Type B pancreatic cell (in vitro differentiated cells): ENCODE measurements around the gene CYFIP1. TPM values are rescaled to one million over a fixed set of nuclear protein-coding genes. Genes with fewer than 3 reads are reported as not detected.

Source experiments
- DNase-seq: peaks from one replicate; pipeline ENCODE4 v3.0.0; 2021; ENCODE audit warnings: mixed read lengths; ENCODE audit not compliant: unreplicated experiment; ENCODE audit errors: extremely low spot score
- H3K27ac Mint-ChIP-seq: 2 replicates; pipeline ENCODE4 v1.8.0; 2021; ENCODE audit warnings: mild to moderate bottlenecking, mixed read lengths
- H3K27me3 Mint-ChIP-seq: 2 replicates; pipeline ENCODE4 v1.8.0; 2021; ENCODE audit warnings: mixed read lengths
- H3K36me3 Mint-ChIP-seq: 2 replicates; pipeline ENCODE4 v1.8.0; 2021; ENCODE audit warnings: mixed read lengths
- H3K4me1 Mint-ChIP-seq: one replicate; pipeline ENCODE4 v1.8.0; 2021; ENCODE audit warnings: mixed read lengths; ENCODE audit not compliant: unreplicated experiment
- H3K4me3 Mint-ChIP-seq: 2 replicates; pipeline ENCODE4 v1.8.0; 2021; ENCODE audit warnings: mild to moderate bottlenecking, mixed read lengths
- H3K9me3 Mint-ChIP-seq: 2 replicates; pipeline ENCODE4 v1.8.0; 2021; ENCODE audit warnings: mixed read lengths
- CTCF ChIP-seq: fragments of 200-600 bp; sonication (generic); conservative IDR thresholded peaks from 2 replicates; pipeline ENCODE4 v1.5.0; 2021; ENCODE audit warnings: antibody characterized with exemption, mild to moderate bottlenecking
- total RNA-seq: library from RNA; stranded (reverse); gene quantifications from 2 replicates; pipeline ENCODE4 v1.2.1, GENCODE V29; 2021; ENCODE audit warnings: low replicate concordance

The CYFIP1 gene
- total RNA-seq, 1 donor from 2014 or later = 108 TPM

GRCh38 chr15:22945071-22945470 is 35.1 kb downstream of the CYFIP1 start:
- Mint-ChIP-seq H3K27me3 (no peaks in the 10 kb centered on the region), H3K36me3 (no peaks in the 10 kb centered on the region), H3K27ac (no peak overlapping the region), H3K9me3 (no peaks in the 10 kb centered on the region), H3K4me3 (no peak overlapping the region), H3K4me1 (peaks cover 17% of the 10 kb centered on the region)
- no peak for DNase-seq
- no peak for TF ChIP-seq CTCF

DNA sequence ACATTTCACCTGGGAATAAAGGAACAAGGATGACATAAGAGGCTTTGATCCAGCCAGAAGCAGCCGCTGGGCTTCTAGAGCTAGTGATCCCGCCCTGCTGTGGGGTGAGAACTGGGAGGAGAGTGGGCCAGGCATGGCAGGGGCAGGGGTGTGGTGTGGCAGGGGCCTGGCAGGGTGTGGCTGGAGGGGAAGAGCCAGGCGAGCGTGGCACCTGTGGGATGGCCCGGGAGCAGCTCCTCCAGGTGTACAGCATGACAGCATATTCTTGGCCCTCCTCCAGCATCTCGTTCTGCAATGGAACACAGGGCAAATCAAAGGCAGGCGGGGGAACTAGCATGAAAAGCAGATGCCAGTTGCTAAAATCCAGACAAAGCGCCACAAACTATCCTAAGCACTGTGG is 35.5 kb downstream of the CYFIP1 start:
- Mint-ChIP-seq H3K4me1 (peaks cover 15% of the 10 kb centered on the region), H3K27ac (no peak overlapping the region), H3K9me3 (no peaks in the 10 kb centered on the region), H3K36me3 (no peaks in the 10 kb centered on the region), H3K27me3 (no peaks in the 10 kb centered on the region), H3K4me3 (no peak overlapping the region)
- TF ChIP-seq CTCF = no peak
- DNase-seq = no peak

- no peak overlapping the region for H3K27ac Mint-ChIP-seq
These were observed 37.3 kb downstream of the CYFIP1 start for GRCh38 chr15:22942877-22943276.

DNA sequence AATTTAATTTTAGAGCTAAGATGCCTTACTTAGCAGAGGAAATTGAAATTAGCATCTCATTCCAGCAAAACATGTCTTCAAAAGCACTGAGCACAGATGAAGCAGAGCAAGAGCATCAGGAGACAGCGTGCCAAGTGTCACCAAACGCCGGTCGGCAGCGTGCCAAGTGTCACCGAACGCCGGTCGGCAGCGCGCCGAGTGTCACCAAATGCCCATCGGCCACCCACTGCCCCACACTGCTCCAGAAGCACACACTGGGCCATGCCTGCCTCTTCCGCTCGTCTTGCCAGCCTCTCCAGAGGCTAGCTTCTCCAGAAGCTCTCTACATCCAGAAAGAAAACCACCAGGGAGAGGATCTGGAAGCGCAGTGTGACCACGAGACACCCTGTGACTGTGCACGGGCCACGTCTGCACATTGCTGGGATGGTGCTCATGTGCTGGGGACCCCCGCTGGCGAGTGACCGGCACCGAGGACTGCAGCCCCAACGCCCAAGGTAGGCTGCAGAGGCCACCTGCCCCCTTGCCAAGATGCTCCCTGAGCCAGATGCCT is 37.8 kb downstream of the CYFIP1 start:
- H3K9me3 Mint-ChIP-seq = no peaks in the 10 kb centered on the region
- H3K27me3 Mint-ChIP-seq = no peaks in the 10 kb centered on the region
- no peak overlapping the region for H3K4me3 Mint-ChIP-seq
- H3K27ac Mint-ChIP-seq = no peak overlapping the region
- H3K4me1 Mint-ChIP-seq = peaks cover 4% of the 10 kb centered on the region
- no peak for TF ChIP-seq CTCF
- no peak for DNase-seq
- no peaks in the 10 kb centered on the region for H3K36me3 Mint-ChIP-seq

More at GRCh38 chr15:22942877-22943276, 37.3 kb downstream of the CYFIP1 start:
- no peak for TF ChIP-seq CTCF
- no peak for DNase-seq
- H3K4me1 Mint-ChIP-seq = peaks cover 4% of the 10 kb centered on the region
- no peaks in the 10 kb centered on the region for H3K9me3 Mint-ChIP-seq
- H3K36me3 Mint-ChIP-seq = no peaks in the 10 kb centered on the region
- H3K27me3 Mint-ChIP-seq = no peaks in the 10 kb centered on the region
- H3K4me3 Mint-ChIP-seq = no peak overlapping the region

DNA sequence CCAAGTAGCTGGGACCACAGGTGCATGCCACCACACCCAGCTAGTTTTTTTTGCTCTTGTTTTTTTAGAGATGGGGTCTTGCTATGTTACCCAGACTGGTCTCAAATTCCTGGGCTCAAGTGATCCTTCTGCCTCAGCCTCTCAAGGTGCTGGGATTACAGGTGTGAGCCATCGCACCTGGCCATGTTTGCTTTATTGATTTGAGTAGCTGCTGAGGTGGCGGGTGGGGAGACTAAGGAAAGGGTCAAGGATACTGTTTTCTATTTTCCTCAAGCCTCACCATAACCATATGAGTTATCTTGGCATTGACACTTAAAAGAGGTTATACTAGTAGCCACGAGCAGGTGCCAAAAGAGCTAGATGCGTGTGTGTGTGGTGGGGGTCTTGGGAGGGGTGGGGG is 39.0 kb downstream of the CYFIP1 start:
- peaks cover 5% of the 10 kb centered on the region for H3K36me3 Mint-ChIP-seq
- H3K27me3 Mint-ChIP-seq = no peaks in the 10 kb centered on the region
- H3K4me1 Mint-ChIP-seq = no peaks in the 10 kb centered on the region
- H3K27ac Mint-ChIP-seq = no peak overlapping the region
- no peak overlapping the region for H3K4me3 Mint-ChIP-seq
- TF ChIP-seq CTCF = no peak
- H3K9me3 Mint-ChIP-seq = no peaks in the 10 kb centered on the region
- DNase-seq = no peak

GRCh38 chr15:22939652-22940061 is 40.5 kb downstream of the CYFIP1 start:
- Mint-ChIP-seq H3K4me1 (no peaks in the 10 kb centered on the region), H3K36me3 (peaks cover 18% of the 10 kb centered on the region), H3K27ac (no peak overlapping the region), H3K4me3 (no peak overlapping the region), H3K9me3 (no peaks in the 10 kb centered on the region), H3K27me3 (no peaks in the 10 kb centered on the region)
- no peak for TF ChIP-seq CTCF
- no peak for DNase-seq
